ENCODE data around the gene LRRC46. TPM values are rescaled to one million over a fixed set of nuclear protein-coding genes. Genes with fewer than 3 reads are reported as not detected.

LRRC46 gene
- total RNA-seq, 1 experiment from 2014 or later = 0.31 TPM

- Histone ChIP-seq H3K79me1 (ENCODE audit: insufficient read depth, low read depth, low read length, poor library complexity, severe bottlenecking) (no peaks in the 10 kb centered on the region), H3K18ac (ENCODE audit: insufficient read length, low read depth, low read length) (no peak overlapping the region), H3K4me2 (ENCODE audit: insufficient read depth, insufficient read length, low read length) (no peak overlapping the region), H4K91ac (ENCODE audit: insufficient read length, low read depth, low read length) (no peak overlapping the region), H3K9ac (ENCODE audit: extremely low read depth, insufficient read length, low read length) (no peak overlapping the region), H4K8ac (replicated peaks; ENCODE audit: insufficient read length, low read depth, low read length) (no peak overlapping the region), H4K20me1 (ENCODE audit: control insufficient read depth, insufficient read depth, insufficient read length) (no peaks in the 10 kb centered on the region), H2BK12ac (ENCODE audit: insufficient read length, low read depth, low read length) (no peak overlapping the region), H3K79me2 (ENCODE audit: insufficient read depth, low read length) (no peaks in the 10 kb centered on the region), H3T11ph (ENCODE audit: low read length) (no peak overlapping the region), H3K4ac (ENCODE audit: low read depth, low read length) (no peak overlapping the region), H2AK5ac (ENCODE audit: insufficient read length, low read length) (no peak overlapping the region), H2BK20ac (ENCODE audit: low read depth, low read length, poor library complexity, severe bottlenecking) (no peak overlapping the region), H3K9me3 (ENCODE audit: control insufficient read depth, low read depth, low read length) (no peaks in the 10 kb centered on the region), H2BK5ac (ENCODE audit: insufficient read length, low read length) (no peak overlapping the region), H2AFZ (ENCODE audit: low read length) (no peak overlapping the region), H3K14ac (ENCODE audit: insufficient read depth, low read length) (no peak overlapping the region), H3K23me2 (ENCODE audit: insufficient read length, low read depth, low read length, poor library complexity, severe bottlenecking) (no peaks in the 10 kb centered on the region), H4K5ac (ENCODE audit: insufficient read length, low read depth, low read length) (no peak overlapping the region), H3K27me3 (ENCODE audit: insufficient read depth, low read length) (no peaks in the 10 kb centered on the region; the same call in 1 of the 2 replicates), H3K56ac (ENCODE audit: insufficient read length, low read depth, low read length) (no peak overlapping the region), H3K27ac (ENCODE audit: insufficient read length, low read depth, low read length) (no peak overlapping the region), H2BK120ac (ENCODE audit: low read depth, low read length, poor library complexity, severe bottlenecking) (no peak overlapping the region), H3K23ac (ENCODE audit: insufficient read length, low read depth, low read length) (no peak overlapping the region), H3K4me1 (ENCODE audit: insufficient read depth, low read length) (peaks cover 7% of the 10 kb centered on the region; the same call in 1 of the 2 replicates), H2BK15ac (ENCODE audit: low read depth, low read length) (no peak overlapping the region)
- Mint-ChIP-seq H3K27ac (no peak overlapping the region; a peak in 1 of 7 replicates), H3K4me1 (peaks cover 31 to 43% of the 10 kb centered on the region in 2 experiments), H3K4me3 (no peak overlapping the region), H3K36me3 (ENCODE audit: insufficient read depth in 1 of 3, low read depth in 3 of 3) (no peaks in the 10 kb centered on the region), H3K9me3 (no peaks in the 10 kb centered on the region), H3K27me3 (ENCODE audit: low read depth) (peaks cover 57% of the 10 kb centered on the region)
- TF ChIP-seq CTCF (conservative IDR thresholded peaks at IDR 0.05) = no peak
- peak; percentile 33 for DNase-seq
- no CpG with 5 or more reads among the region's 10 CpGs for WGBS (ENCODE audit: extremely low coverage, insufficient read length, low lambda C conversion rate)
Measured at GRCh38 chr17:47878203-47879027, 46.9 kb downstream of the LRRC46 start.

Measured in H9 (cell line).